B cell (primary cell): Measurements from ENCODE around the gene NIT2. TPM values are rescaled to one million over a fixed set of nuclear protein-coding genes. Genes with fewer than 3 reads are reported as not detected.

Source experiments
- ATAC-seq: fragments of 200-7000 bp; cut with Tn5 transposase; one replicate; pipeline ENCODE4 v1.10.0; 2021; ENCODE audit warnings: low read depth, mild to moderate bottlenecking, moderate number of reproducible peaks, moderate library complexity
- CTCF ChIA-PET: fragments of 350-600 bp; sonication (Branson Sonifier 250); formaldehyde crosslinking; loops from one replicate; lab custom pipeline; 2021; ENCODE audit warnings: antibody characterized with exemption, inconsistent platforms; lab: Charles Lee
- POLR2A ChIA-PET: fragments of 350-600 bp; sonication (Branson Sonifier 250); formaldehyde crosslinking; loops from one replicate; lab custom pipeline; 2021; ENCODE audit warnings: antibody characterized with exemption; lab: Charles Lee
- DNase-seq: peaks from one replicate; pipeline ENCODE4 v3.0.0; 2013
- H2AFZ ChIP-seq: 2 replicates; pipeline ENCODE4 v1.6.1; 2012; ENCODE audit warnings: mild to moderate bottlenecking, low read depth, low read length; ENCODE audit not compliant: insufficient read depth, poor library complexity, severe bottlenecking
- H3K27ac ChIP-seq, 2 donors: 1 replicate in 1 of 2; 2 replicates in 1 of 2; pipeline ENCODE4 v1.5.1; 2012 to 2013; ENCODE audit warnings: low read length in 2 of 2, mild to moderate bottlenecking in 2 of 2, moderate library complexity in 1 of 2
- H3K27me3 ChIP-seq, 4 experiments: fragments of 200-600 bp in 1 of 4; sonication (generic) in 1 of 4; replicated peaks in 1 of 4; 1 replicate in 2 of 4; 2 replicates in 2 of 4; pipeline versions ENCODE4 v1.6.1 to v1.7.0; 2013 to 2016; ENCODE audit warnings: low read length in 3 of 4, mild to moderate bottlenecking in 2 of 4, mixed read lengths in 1 of 4, moderate library complexity in 1 of 4; ENCODE audit not compliant: insufficient read depth in 4 of 4, control insufficient read depth in 3 of 4; ENCODE audit errors: control extremely low read depth in 1 of 4
- H3K36me3 ChIP-seq, 2 experiments: replicated peaks in 1 of 2; 1 replicate in 1 of 2; 2 replicates in 1 of 2; pipeline versions ENCODE4 v1.6.1 to v1.7.1; 2013; ENCODE audit warnings: low read length in 1 of 2; ENCODE audit not compliant: insufficient read depth in 2 of 2, control insufficient read depth in 1 of 2; ENCODE audit errors: control extremely low read depth in 1 of 2, extremely low read depth in 1 of 2
- H3K4me1 ChIP-seq, 2 donors: fragments of 200-600 bp in 1 of 2; sonication (generic) in 1 of 2; 1 replicate in 1 of 2; 2 replicates in 1 of 2; pipeline versions ENCODE4 v1.5.1 to v1.6.1; 2013 to 2017; ENCODE audit warnings: low read length in 2 of 2; ENCODE audit not compliant: control insufficient read depth in 2 of 2, insufficient read depth in 2 of 2
- H3K4me2 ChIP-seq: replicated peaks from 2 replicates; pipeline ENCODE3; 2012; ENCODE audit warnings: mild to moderate bottlenecking, low read depth, low read length; ENCODE audit not compliant: poor library complexity, severe bottlenecking
- H3K4me3 ChIP-seq, 5 experiments: fragments of 200-600 bp in 1 of 5; sonication (generic) in 1 of 5; 1 replicate in 3 of 5; 2 replicates in 2 of 5; pipeline versions ENCODE4 v1.5.1 to v1.7.0; 2011 to 2016; ENCODE audit warnings: low read length in 4 of 5, mild to moderate bottlenecking in 4 of 5, low read depth in 2 of 5, control low read depth in 1 of 5, moderate library complexity in 1 of 5; ENCODE audit not compliant: insufficient read depth in 1 of 5; ENCODE audit errors: control extremely low read depth in 1 of 5, extremely low read depth in 1 of 5
- H3K79me2 ChIP-seq: fragments of 200-600 bp; sonication (generic); one replicate; pipeline ENCODE4 v1.6.0; 2016; ENCODE audit warnings: low read length; ENCODE audit not compliant: control insufficient read depth, insufficient read depth
- H3K9ac ChIP-seq: fragments of 200-600 bp; sonication (generic); 2 replicates; pipeline ENCODE4 v1.6.1; 2017; ENCODE audit warnings: mild to moderate bottlenecking, low read length, moderate library complexity
- H3K9me3 ChIP-seq, 3 donors: one replicate each; pipeline versions ENCODE4 v1.6.1 to v1.7.1; 2013; ENCODE audit warnings: low read length in 2 of 3; ENCODE audit not compliant: control insufficient read depth in 2 of 3, insufficient read depth in 1 of 3; ENCODE audit errors: control extremely low read depth in 1 of 3
- H4K20me1 ChIP-seq: 2 replicates; pipeline ENCODE4 v1.6.0; 2012; ENCODE audit warnings: mild to moderate bottlenecking, low read length; ENCODE audit not compliant: insufficient read depth, control insufficient read depth, poor library complexity, severe bottlenecking
- H3K27ac Mint-ChIP-seq: one replicate; pipeline ENCODE4 v1.8.0; 2021; ENCODE audit warnings: mixed read lengths
- H3K27me3 Mint-ChIP-seq: one replicate; pipeline ENCODE4 v1.8.0; 2021; ENCODE audit warnings: mixed read lengths
- H3K4me1 Mint-ChIP-seq: one replicate; pipeline ENCODE4 v1.8.0; 2021; ENCODE audit warnings: mixed read lengths
- H3K4me3 Mint-ChIP-seq: one replicate; pipeline ENCODE4 v1.8.0; 2021; ENCODE audit warnings: mixed read lengths
- H3K9me3 Mint-ChIP-seq: one replicate; pipeline ENCODE4 v1.8.0; 2022; ENCODE audit warnings: mixed read lengths; ENCODE audit not compliant: insufficient read depth
- EZH2 ChIP-seq: IDR thresholded peaks from 2 replicates; pipeline ENCODE4 v1.6.1; 2012; ENCODE audit warnings: borderline replicate concordance, low read depth, mild to moderate bottlenecking, moderate library complexity, low read length; ENCODE audit not compliant: insufficient read depth, poor library complexity, severe bottlenecking
- WGBS: methylation state at CpG from one replicate; pipeline ENCODE4 v1.1.5; 2013; ENCODE audit warnings: missing lambda C conversion rate; ENCODE audit not compliant: insufficient coverage; 5-methylcytosine and 5-hydroxymethylcytosine counted together
- intact Hi-C: fragments of 100-400 bp; cut with micrococcal nuclease; formaldehyde crosslinking; loops from one replicate; pipeline ENCODE4 v1.10.0; 2022
- polyA plus RNA-seq: library from polyadenylated mRNA; depleted of rRNA; stranded (reverse); fragments of >200 nt; gene quantifications from 2 replicates; pipeline ENCODE4 v1.2.3, GENCODE V29; 2012
- total RNA-seq, 2 donors: library from RNA; stranded (reverse); fragments of 120-200 nt in 1 of 2; gene quantifications; 1 replicate in 1 of 2; 2 replicates in 1 of 2; pipeline versions ENCODE4 v1.2.3 to v1.2.4, GENCODE V29; 2013 to 2022
- TF ChIP-seq, protein P1 (sequence below): fragments of 200-600 bp; IDR thresholded peaks from one replicate; pipeline ENCODE4 v1.8.0; 2022; ENCODE audit warnings: antibody characterized with exemption, mild to moderate bottlenecking

The NIT2 gene
- total and polyA plus RNA-seq, 2 donors (not counting 1 experiment from before 2014, with no cell fraction given) = 32.4 to 36.5 TPM

DNA sequence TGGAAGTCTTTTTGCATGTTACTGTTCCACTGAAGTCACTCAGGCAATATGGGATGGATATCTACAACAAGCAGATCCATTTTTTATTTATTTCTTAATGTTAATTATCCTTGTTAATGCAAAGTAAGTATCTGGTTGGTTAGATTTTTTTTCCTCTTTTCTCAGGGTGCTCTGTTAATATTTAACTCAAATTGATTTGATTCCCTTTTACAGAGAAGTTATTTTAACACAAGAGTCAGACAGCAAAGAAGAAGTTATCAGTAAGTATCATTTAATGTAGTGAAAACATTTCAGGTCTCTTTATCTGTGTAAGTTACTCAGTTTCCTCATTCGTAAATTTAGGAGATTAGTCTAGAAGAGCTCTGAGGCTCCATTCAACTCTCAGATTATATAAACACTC lies 39.5 kb upstream of the NIT2 start:
- H3K27ac Mint-ChIP-seq = no peak overlapping the region
- H3K4me3 Mint-ChIP-seq = no peak overlapping the region
- no peaks in the 10 kb centered on the region for H4K20me1 ChIP-seq
- H3K79me2 ChIP-seq = no peaks in the 10 kb centered on the region
- H3K27me3 ChIP-seq = no peaks in the 10 kb centered on the region
- DNase-seq (no peak), ATAC-seq (no peak)
- intact Hi-C loops = no loop called here
- no peak overlapping the region for H3K4me3 ChIP-seq
- no peak overlapping the region for H2AFZ ChIP-seq
- no peak overlapping the region for H3K27ac ChIP-seq
- H3K9me3 Mint-ChIP-seq = no peaks in the 10 kb centered on the region
- H3K4me2 ChIP-seq = no peak overlapping the region
- TF ChIP-seq, protein P1, sequence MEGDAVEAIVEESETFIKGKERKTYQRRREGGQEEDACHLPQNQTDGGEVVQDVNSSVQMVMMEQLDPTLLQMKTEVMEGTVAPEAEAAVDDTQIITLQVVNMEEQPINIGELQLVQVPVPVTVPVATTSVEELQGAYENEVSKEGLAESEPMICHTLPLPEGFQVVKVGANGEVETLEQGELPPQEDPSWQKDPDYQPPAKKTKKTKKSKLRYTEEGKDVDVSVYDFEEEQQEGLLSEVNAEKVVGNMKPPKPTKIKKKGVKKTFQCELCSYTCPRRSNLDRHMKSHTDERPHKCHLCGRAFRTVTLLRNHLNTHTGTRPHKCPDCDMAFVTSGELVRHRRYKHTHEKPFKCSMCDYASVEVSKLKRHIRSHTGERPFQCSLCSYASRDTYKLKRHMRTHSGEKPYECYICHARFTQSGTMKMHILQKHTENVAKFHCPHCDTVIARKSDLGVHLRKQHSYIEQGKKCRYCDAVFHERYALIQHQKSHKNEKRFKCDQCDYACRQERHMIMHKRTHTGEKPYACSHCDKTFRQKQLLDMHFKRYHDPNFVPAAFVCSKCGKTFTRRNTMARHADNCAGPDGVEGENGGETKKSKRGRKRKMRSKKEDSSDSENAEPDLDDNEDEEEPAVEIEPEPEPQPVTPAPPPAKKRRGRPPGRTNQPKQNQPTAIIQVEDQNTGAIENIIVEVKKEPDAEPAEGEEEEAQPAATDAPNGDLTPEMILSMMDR = no peak
- no peak for TF ChIP-seq EZH2
- H3K4me1 ChIP-seq = no peaks in the 10 kb centered on the region
- no peak overlapping the region for H3K9ac ChIP-seq
- WGBS = no CpG with 5 or more reads among the region's 1 CpG
- H3K4me1 Mint-ChIP-seq = no peaks in the 10 kb centered on the region
- POLR2A ChIA-PET = no interaction called here
- H3K9me3 ChIP-seq = no peaks in the 10 kb centered on the region
- H3K36me3 ChIP-seq = peaks cover 10 to 32% of the 10 kb centered on the region in 2 experiments
- no peaks in the 10 kb centered on the region for H3K27me3 Mint-ChIP-seq
- CTCF ChIA-PET = no interaction called here

DNA sequence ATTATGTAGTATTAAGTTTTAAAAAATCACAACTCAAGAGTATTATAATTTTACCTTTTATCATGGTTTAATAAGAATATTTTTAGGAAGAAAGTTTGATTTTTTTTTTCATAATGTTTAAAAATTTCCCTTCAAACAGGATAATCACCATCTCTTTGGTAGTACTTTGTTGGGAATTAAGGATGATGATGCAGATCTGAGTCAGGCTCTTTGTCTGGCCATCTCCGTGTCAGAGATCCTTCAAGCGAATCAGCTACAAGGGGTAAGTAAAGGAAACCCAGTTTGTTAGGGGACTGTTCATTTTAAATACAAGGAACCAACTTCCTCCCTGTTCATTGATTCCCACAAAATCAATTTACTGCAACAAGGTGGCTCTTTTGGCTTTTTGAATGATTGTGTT lies 36.8 kb upstream of the NIT2 start:
- no peak overlapping the region for H3K27ac Mint-ChIP-seq
- no CpG with 5 or more reads among the region's 2 CpGs for WGBS

More for the DNA sequence above, 36.8 kb upstream of the NIT2 start:
- no peaks in the 10 kb centered on the region for H3K9me3 ChIP-seq
- Mint-ChIP-seq H3K9me3 (no peaks in the 10 kb centered on the region), H3K4me3 (no peak overlapping the region), H3K27me3 (no peaks in the 10 kb centered on the region), H3K4me1 (no peaks in the 10 kb centered on the region)
- H2AFZ ChIP-seq = no peak overlapping the region
- no peaks in the 10 kb centered on the region for H3K27me3 ChIP-seq
- H4K20me1 ChIP-seq = no peaks in the 10 kb centered on the region
- ATAC-seq (no peak), DNase-seq (no peak)
- peaks cover 16 to 34% of the 10 kb centered on the region in 2 experiments for H3K36me3 ChIP-seq
- no peak overlapping the region for H3K4me3 ChIP-seq
- intact Hi-C loops = no loop called here
- H3K4me2 ChIP-seq = no peak overlapping the region
- no peak overlapping the region for H3K9ac ChIP-seq
- no peak overlapping the region for H3K27ac ChIP-seq
- ChIA-PET CTCF (interaction anchor here (1.3 kb wide), 1 partner anchor 44 kb away, joined by 3 read pairs; no protein-coding TSS in a partner anchor), POLR2A (no interaction called here)
- no peak for TF ChIP-seq EZH2
- TF ChIP-seq, protein P1 = no peak
- H3K4me1 ChIP-seq = no peaks in the 10 kb centered on the region
- no peaks in the 10 kb centered on the region for H3K79me2 ChIP-seq
